Caco-2 (cell line): ENCODE measurements around the gene WDR49. TPM values are rescaled to one million over a fixed set of nuclear protein-coding genes. Genes with fewer than 3 reads are reported as not detected.

Experiments
- BruUV-seq: library from RNA; stranded (reverse); fragments of 400-500 nt; replicated peaks from 2 replicates; lab custom pipeline; 2021; lab: Mats Ljungman, UMichigan
- CTCF ChIA-PET: fragments of 300-600 bp; sonication (Branson Sonifier 250); formaldehyde crosslinking; loops from one replicate; lab custom pipeline; 2022; ENCODE audit warnings: antibody characterized with exemption; lab: Charles Lee
- POLR2A ChIA-PET: fragments of 300-600 bp; sonication (Branson Sonifier 250); formaldehyde crosslinking; loops from one replicate; lab custom pipeline; 2022; ENCODE audit warnings: antibody characterized with exemption; lab: Charles Lee
- DNase-seq, 2 experiments: peaks; one replicate each; pipeline versions ENCODE4 v3.0.0 to v3.0.0-alpha.2; 2020 to 2022
- H3K27me3 ChIP-seq: replicated peaks from 2 replicates; pipeline ENCODE4 v1.6.0; 2011; ENCODE audit warnings: low read length; ENCODE audit not compliant: control insufficient read depth, insufficient read depth
- H3K36me3 ChIP-seq: 2 replicates; pipeline ENCODE4 v1.5.1; 2011; ENCODE audit warnings: low read length; ENCODE audit not compliant: control insufficient read depth, insufficient read depth
- H3K4me1 ChIP-seq: fragments of 250-450 bp; sonication (Bioruptor Pico); 2 replicates; pipeline ENCODE4 v1.5.1; 2020; ENCODE audit warnings: mild to moderate bottlenecking
- H3K4me3 ChIP-seq: 2 replicates; pipeline ENCODE4 v1.5.1; 2011; ENCODE audit warnings: low read depth, mild to moderate bottlenecking, control low read depth, low read length
- H3K9me3 ChIP-seq: fragments of 250-450 bp; sonication (Bioruptor Pico); 2 replicates; pipeline ENCODE4 v1.5.1; 2020; ENCODE audit warnings: mild to moderate bottlenecking, moderate library complexity
- H3K27ac Mint-ChIP-seq: one replicate; pipeline ENCODE4 v1.8.0; 2022; ENCODE audit warnings: mixed read lengths; ENCODE audit not compliant: unreplicated experiment
- H3K27me3 Mint-ChIP-seq: one replicate; pipeline ENCODE4 v1.8.0; 2022; ENCODE audit warnings: mixed read lengths; ENCODE audit not compliant: insufficient read depth, unreplicated experiment
- H3K36me3 Mint-ChIP-seq: one replicate; pipeline ENCODE4 v1.8.0; 2022; ENCODE audit warnings: mild to moderate bottlenecking, mixed read lengths; ENCODE audit not compliant: insufficient read depth, unreplicated experiment
- H3K4me1 Mint-ChIP-seq: one replicate; pipeline ENCODE4 v1.8.0; 2022; ENCODE audit warnings: low read depth, mixed read lengths; ENCODE audit not compliant: unreplicated experiment
- H3K4me3 Mint-ChIP-seq: one replicate; pipeline ENCODE4 v1.8.0; 2022; ENCODE audit warnings: mild to moderate bottlenecking, moderate library complexity, mixed read lengths; ENCODE audit not compliant: unreplicated experiment
- H3K9me3 Mint-ChIP-seq: one replicate; pipeline ENCODE4 v1.8.0; 2022; ENCODE audit warnings: mixed read lengths; ENCODE audit not compliant: unreplicated experiment
- intact Hi-C: fragments of 100-400 bp; cut with micrococcal nuclease; formaldehyde crosslinking; loops from one replicate; pipeline ENCODE4 v1.10.0; 2022; ENCODE audit not compliant: unreplicated experiment
- total RNA-seq: library from RNA; stranded (reverse); gene quantifications from 2 replicates; pipeline ENCODE4 v1.2.3, GENCODE V29; 2022
- TF ChIP-seq, protein P1 (sequence below), 2 experiments: fragments of 200-600 bp in 1 of 2; IDR thresholded peaks; 1 replicate in 1 of 2; 2 replicates in 1 of 2; pipeline versions ENCODE4 v1.5.1 to v1.8.0; 2011 to 2022; ENCODE audit warnings: antibody characterized with exemption in 1 of 2, control low read depth in 1 of 2, inconsistent platforms in 1 of 2, low read depth in 1 of 2, low read length in 1 of 2, mild to moderate bottlenecking in 1 of 2, moderate library complexity in 1 of 2; ENCODE audit not compliant: insufficient read depth in 1 of 2, severe bottlenecking in 1 of 2, unreplicated experiment in 1 of 2

The WDR49 gene
- total RNA-seq, 1 experiment from 2014 or later, result 0.32 TPM

DNA sequence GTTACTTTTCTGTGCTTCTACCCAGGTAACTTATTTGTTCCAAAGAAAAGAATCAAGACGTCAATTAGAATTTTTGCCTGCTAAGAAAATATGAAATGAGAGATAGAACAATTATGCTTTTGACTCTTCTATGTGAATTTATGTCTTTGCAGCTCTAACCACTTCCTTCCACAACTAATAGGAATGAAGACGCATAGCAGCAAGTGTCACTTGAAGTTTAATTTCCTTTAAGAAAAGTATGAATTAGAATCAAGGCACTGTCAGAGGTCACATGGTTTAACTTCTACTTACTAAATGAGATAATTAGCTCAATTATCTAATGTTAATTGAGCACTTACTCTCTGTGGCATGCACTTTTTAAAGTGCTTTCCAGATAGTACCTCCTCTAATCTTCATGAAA is 3.3 kb downstream of the WDR49 start:
- H3K27ac Mint-ChIP-seq, result no peak overlapping the region
- H3K9me3 ChIP-seq, result no peaks in the 10 kb centered on the region
- H3K36me3 Mint-ChIP-seq, result no peaks in the 10 kb centered on the region
- TF ChIP-seq, protein P1, sequence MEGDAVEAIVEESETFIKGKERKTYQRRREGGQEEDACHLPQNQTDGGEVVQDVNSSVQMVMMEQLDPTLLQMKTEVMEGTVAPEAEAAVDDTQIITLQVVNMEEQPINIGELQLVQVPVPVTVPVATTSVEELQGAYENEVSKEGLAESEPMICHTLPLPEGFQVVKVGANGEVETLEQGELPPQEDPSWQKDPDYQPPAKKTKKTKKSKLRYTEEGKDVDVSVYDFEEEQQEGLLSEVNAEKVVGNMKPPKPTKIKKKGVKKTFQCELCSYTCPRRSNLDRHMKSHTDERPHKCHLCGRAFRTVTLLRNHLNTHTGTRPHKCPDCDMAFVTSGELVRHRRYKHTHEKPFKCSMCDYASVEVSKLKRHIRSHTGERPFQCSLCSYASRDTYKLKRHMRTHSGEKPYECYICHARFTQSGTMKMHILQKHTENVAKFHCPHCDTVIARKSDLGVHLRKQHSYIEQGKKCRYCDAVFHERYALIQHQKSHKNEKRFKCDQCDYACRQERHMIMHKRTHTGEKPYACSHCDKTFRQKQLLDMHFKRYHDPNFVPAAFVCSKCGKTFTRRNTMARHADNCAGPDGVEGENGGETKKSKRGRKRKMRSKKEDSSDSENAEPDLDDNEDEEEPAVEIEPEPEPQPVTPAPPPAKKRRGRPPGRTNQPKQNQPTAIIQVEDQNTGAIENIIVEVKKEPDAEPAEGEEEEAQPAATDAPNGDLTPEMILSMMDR (IDR thresholded peaks at IDR 0.05; ENCODE audit: insufficient read depth in 1 of 2, low read depth in 1 of 2, low read length in 1 of 2, severe bottlenecking in 1 of 2, unreplicated experiment in 1 of 2), result no peak
- no peaks in the 10 kb centered on the region for H3K36me3 ChIP-seq
- no peak overlapping the region for H3K4me3 Mint-ChIP-seq
- no peaks in the 10 kb centered on the region for H3K27me3 ChIP-seq
- CTCF ChIA-PET, result no interaction called here
- no peaks in the 10 kb centered on the region for H3K9me3 Mint-ChIP-seq
- POLR2A ChIA-PET, result no interaction called here
- no peaks in the 10 kb centered on the region for H3K4me1 Mint-ChIP-seq
- no TSS peak for BruUV-seq
- H3K4me1 ChIP-seq, result no peaks in the 10 kb centered on the region
- H3K27me3 Mint-ChIP-seq, result peaks cover 3% of the 10 kb centered on the region
- intact Hi-C loops, result no loop called here
- no peak overlapping the region for H3K4me3 ChIP-seq
- no peak for DNase-seq

DNA sequence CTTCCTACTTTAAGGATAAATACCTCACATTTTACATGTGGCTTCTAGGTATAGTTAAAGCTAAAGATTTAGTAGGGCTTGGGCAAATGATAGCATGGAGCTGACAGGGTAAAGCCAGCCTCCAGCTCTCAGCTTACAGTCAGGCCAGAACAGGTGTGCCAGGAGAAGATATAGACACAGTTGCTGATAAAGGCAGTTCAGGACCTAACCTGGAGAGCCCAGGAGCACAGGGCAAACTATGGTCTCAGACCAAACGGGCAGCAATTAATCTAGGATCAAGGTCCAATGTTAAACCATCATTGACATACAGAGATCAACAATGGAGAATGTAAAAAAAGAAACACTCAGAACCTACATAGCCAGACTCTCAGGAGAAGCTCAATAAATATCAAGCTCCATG is 4.0 kb downstream of the WDR49 start:
- Mint-ChIP-seq H3K27ac (no peak overlapping the region), H3K9me3 (no peaks in the 10 kb centered on the region), H3K4me1 (no peaks in the 10 kb centered on the region), H3K4me3 (no peak overlapping the region), H3K36me3 (no peaks in the 10 kb centered on the region), H3K27me3 (peaks cover 3% of the 10 kb centered on the region)
- POLR2A ChIA-PET, result no interaction called here
- BruUV-seq, result no TSS peak
- Histone ChIP-seq H3K4me1 (no peaks in the 10 kb centered on the region), H3K27me3 (no peaks in the 10 kb centered on the region), H3K9me3 (no peaks in the 10 kb centered on the region), H3K36me3 (no peaks in the 10 kb centered on the region), H3K4me3 (no peak overlapping the region)
- DNase-seq, result no peak
- CTCF ChIA-PET, result no interaction called here
- intact Hi-C loops, result no loop called here
- TF ChIP-seq, protein P1 (IDR thresholded peaks at IDR 0.05; ENCODE audit: insufficient read depth in 1 of 2, low read depth in 1 of 2, low read length in 1 of 2, severe bottlenecking in 1 of 2, unreplicated experiment in 1 of 2), result no peak

DNA sequence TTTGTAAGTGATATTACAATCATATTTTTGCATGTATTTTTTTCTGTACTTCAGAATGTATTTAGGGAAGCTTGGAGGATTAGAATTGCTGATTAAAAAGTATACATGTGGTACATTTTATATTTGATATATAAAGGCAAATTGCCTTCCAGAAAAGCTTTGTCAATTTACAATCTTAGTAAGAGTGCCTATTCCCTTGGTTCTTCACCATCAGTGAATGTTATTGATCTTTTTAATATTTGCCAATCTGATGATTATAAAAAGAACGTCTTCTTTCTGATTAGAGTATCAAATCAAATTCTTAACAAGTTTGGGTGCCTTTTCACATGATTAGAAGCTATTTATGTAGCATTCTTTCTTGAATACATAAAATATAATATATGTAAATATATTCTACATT is 9.1 kb downstream of the WDR49 start:
- DNase-seq, result no peak
- H3K27me3 Mint-ChIP-seq, result peaks cover 11% of the 10 kb centered on the region
- no peaks in the 10 kb centered on the region for H3K4me1 Mint-ChIP-seq
- no peaks in the 10 kb centered on the region for H3K9me3 ChIP-seq
- H3K36me3 ChIP-seq, result no peaks in the 10 kb centered on the region
- no peaks in the 10 kb centered on the region for H3K36me3 Mint-ChIP-seq
- CTCF ChIA-PET, result no interaction called here
- H3K9me3 Mint-ChIP-seq, result no peaks in the 10 kb centered on the region
- no TSS peak for BruUV-seq
- POLR2A ChIA-PET, result no interaction called here
- H3K27ac Mint-ChIP-seq, result no peak overlapping the region
- H3K27me3 ChIP-seq, result no peaks in the 10 kb centered on the region
- TF ChIP-seq, protein P1 (IDR thresholded peaks at IDR 0.05; ENCODE audit: insufficient read depth in 1 of 2, low read depth in 1 of 2, low read length in 1 of 2, severe bottlenecking in 1 of 2, unreplicated experiment in 1 of 2), result no peak
- intact Hi-C loops, result no loop called here
- H3K4me3 ChIP-seq, result no peak overlapping the region
- H3K4me1 ChIP-seq, result no peaks in the 10 kb centered on the region
- H3K4me3 Mint-ChIP-seq, result no peak overlapping the region
